Body of pancreas (tissue), 4 donors: ENCODE data around the gene OR4D9.

Experiments
- CTCF ChIP-seq, 7 experiments: fragments of 450-650 bp in 4 of 7; fragments of 200-600 bp in 3 of 7; sonication (generic) in 3 of 7; IDR thresholded peaks; one replicate each; pipeline ENCODE4 v1.5.1; 2016 to 2019; ENCODE audit warnings: antibody characterized with exemption in 7 of 7
- POLR2A ChIP-seq, 3 donors: fragments of 450-650 bp; IDR thresholded peaks; one replicate each; pipeline ENCODE4 v1.6.1; 2016; ENCODE audit warnings: antibody characterized with exemption in 3 of 3, mild to moderate bottlenecking in 2 of 3

- TF ChIP-seq CTCF (IDR thresholded peaks at IDR 0.05) (no peak), POLR2A (IDR thresholded peaks at IDR 0.05) (no peak)
Observed at GRCh38 chr11:59532620-59533019, 21.3 kb downstream of the OR4D9 start.
